Activated naive CD4-positive, alpha-beta T cell (primary cell): ENCODE results near the gene NBEAL2.

Experiments used
- DNase-seq, 4 experiments: peaks; one replicate each; lab custom pipeline; 2025; lab: John Stamatoyannopoulos, UW

NBEAL2 gene

GRCh38 chr3:47041114-47041513 lies 61.6 kb downstream of the NBEAL2 start:
- DNase-seq = no peak

- no peak for DNase-seq
These were observed 62.8 kb downstream of the NBEAL2 start for GRCh38 chr3:47042231-47042791.

- no peak for DNase-seq
These were observed 67.6 kb downstream of the NBEAL2 start for GRCh38 chr3:47047069-47047468.

- no peak for DNase-seq
These were observed 68.2 kb downstream of the NBEAL2 start for GRCh38 chr3:47047673-47048072.

- no peak for DNase-seq
These were observed 74.9 kb downstream of the NBEAL2 start for GRCh38 chr3:47054412-47054811.

- no peak for DNase-seq
These were observed 77.2 kb downstream of the NBEAL2 start for GRCh38 chr3:47056705-47057104.

GRCh38 chr3:47057212-47057671 lies 77.8 kb downstream of the NBEAL2 start:
- peak in 1 of 4 experiments; percentile 5 for DNase-seq
